HG03521 (cell line): ENCODE data around the gene SENP5.
"Not testable (repeated sequence)": the region's sequence is repeated elsewhere in the genome, so short reads cannot be mapped to it uniquely, and the experiment has no call there.

ENCODE experiments used
- ATAC-seq: cut with Tn5 transposase; IDR thresholded peaks from one replicate; pipeline ENCODE4 v1.9.1; 2021; ENCODE audit warnings: mild to moderate bottlenecking, moderate library complexity; ENCODE audit not compliant: unreplicated experiment

The SENP5 gene, protein sequence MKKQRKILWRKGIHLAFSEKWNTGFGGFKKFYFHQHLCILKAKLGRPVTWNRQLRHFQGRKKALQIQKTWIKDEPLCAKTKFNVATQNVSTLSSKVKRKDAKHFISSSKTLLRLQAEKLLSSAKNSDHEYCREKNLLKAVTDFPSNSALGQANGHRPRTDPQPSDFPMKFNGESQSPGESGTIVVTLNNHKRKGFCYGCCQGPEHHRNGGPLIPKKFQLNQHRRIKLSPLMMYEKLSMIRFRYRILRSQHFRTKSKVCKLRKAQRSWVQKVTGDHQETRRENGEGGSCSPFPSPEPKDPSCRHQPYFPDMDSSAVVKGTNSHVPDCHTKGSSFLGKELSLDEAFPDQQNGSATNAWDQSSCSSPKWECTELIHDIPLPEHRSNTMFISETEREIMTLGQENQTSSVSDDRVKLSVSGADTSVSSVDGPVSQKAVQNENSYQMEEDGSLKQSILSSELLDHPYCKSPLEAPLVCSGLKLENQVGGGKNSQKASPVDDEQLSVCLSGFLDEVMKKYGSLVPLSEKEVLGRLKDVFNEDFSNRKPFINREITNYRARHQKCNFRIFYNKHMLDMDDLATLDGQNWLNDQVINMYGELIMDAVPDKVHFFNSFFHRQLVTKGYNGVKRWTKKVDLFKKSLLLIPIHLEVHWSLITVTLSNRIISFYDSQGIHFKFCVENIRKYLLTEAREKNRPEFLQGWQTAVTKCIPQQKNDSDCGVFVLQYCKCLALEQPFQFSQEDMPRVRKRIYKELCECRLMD

GRCh38 chr3:196867507-196868296 lies at the start of gene SENP5:
SENP5 (plus strand) TSS chr3:196867920; CDS start chr3:196885182, 17,262 bp downstream.
- peak; percentile 90 for ATAC-seq

GRCh38 chr3:196821806-196822355 lies 45.8 kb upstream of the SENP5 start:
- ATAC-seq, result no peak

GRCh38 chr3:196829651-196830050 lies 38.1 kb upstream of the SENP5 start:
- ATAC-seq, result not testable (repeated sequence)

GRCh38 chr3:196835086-196835485 lies 32.6 kb upstream of the SENP5 start:
- ATAC-seq, result no peak

DNA sequence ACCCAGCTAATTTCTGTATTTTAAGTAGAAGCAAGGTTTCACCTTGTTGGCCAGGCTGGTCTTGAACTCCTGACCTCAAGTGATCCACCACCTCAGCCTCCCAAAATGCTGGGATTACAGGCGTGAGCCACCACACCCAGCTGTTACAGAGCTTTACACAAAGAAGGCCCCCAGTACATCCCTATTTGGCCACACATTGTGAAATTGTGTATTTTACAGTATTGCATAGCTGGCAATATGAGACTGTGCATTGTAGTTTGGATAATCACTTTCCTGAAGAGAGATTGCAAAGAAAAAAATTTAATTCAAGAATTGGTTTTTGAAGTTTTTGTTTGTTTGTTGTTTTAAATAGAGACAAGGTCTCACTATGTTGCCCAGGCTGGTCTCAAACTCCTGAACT lies 31.1 kb upstream of the SENP5 start:
- ATAC-seq, result not testable (repeated sequence)

DNA sequence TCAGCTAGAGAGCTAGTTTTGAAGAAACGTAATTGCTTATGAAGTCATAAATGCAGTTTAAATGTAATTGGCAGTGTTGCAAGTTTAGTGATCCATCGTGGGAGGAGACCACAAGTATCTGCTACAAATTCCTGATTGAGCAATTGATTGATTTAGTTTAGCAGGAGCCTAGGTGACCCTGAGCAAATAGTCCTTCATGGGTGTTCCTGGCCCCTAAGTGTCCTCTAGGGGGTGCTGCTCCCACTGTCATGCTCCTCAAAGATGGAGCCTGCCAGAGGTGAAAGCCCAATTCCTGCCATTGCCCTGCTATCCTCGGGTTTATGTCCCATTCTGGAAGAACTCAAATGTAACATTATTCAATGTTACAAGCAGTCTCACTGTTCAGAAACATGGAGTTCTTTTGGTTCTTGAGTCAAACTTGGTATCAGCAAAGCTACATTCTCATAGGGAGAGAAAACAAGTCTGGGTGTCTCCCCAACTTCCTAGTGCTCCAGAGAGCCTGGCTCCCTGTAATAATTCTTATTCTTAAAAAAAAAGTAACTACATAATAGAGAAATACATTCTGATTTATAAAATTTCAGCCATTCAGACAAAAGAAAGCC lies 29.8 kb upstream of the SENP5 start:
- ATAC-seq, result no peak

DNA sequence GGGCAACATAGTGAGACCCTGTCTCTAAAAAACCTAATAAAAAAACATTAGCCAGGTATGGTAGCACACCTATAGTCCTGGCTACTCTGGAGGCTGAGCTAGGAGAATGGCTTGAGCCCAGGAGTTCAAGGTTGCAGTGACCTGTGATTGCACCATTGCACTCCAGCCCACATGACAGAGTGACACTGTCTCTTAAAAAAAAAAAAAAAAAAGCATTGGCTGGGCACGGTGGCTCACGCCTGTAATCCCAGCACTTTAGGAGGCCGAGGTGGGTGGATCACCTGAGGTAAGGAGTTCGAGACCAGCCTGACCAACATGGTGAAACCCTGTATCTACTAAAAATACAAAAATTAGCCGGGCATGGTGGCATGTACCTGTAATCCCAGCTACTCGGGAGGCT lies 28.4 kb upstream of the SENP5 start:
- ATAC-seq, result not testable (repeated sequence)

- no peak for ATAC-seq
Measured at GRCh38 chr3:196842567-196843434, 24.9 kb upstream of the SENP5 start.

- no peak for ATAC-seq
Measured at GRCh38 chr3:196843435-196844110, 24.1 kb upstream of the SENP5 start.

GRCh38 chr3:196844235-196845219 lies 23.2 kb upstream of the SENP5 start:
- ATAC-seq, result not testable (repeated sequence)

DNA sequence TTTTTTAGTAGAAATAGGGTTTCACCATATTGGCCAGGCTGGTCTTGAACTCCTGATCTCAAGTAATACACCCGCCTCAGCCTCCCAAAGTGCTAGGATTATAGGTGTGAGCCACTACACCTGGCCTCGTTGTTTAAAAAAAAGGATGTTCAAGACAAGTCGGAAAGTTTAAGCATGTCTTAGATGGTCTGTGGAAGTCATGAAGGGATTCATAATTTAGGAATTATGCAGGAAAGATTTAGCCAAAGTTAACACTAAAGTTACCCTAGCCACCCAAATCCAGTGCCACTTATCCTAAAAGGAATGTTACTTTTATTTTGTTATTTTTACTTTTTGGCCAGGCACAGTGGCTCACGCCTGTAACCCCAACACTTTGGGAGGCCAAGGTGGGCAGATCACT lies 19.3 kb upstream of the SENP5 start:
- ATAC-seq, result not testable (repeated sequence)

GRCh38 chr3:196849180-196849741 lies 18.5 kb upstream of the SENP5 start:
- ATAC-seq, result no peak

GRCh38 chr3:196863000-196863399 lies 4.7 kb upstream of the SENP5 start:
- not testable (repeated sequence) for ATAC-seq

- no peak for ATAC-seq
Measured at GRCh38 chr3:196867155-196867506, 589 bp upstream of the SENP5 start.

- ATAC-seq, result peak; percentile 16
Measured at GRCh38 chr3:196868297-196868661, 559 bp downstream of the SENP5 start.

GRCh38 chr3:196872316-196872715 lies 4.6 kb downstream of the SENP5 start:
- ATAC-seq, result no peak

DNA sequence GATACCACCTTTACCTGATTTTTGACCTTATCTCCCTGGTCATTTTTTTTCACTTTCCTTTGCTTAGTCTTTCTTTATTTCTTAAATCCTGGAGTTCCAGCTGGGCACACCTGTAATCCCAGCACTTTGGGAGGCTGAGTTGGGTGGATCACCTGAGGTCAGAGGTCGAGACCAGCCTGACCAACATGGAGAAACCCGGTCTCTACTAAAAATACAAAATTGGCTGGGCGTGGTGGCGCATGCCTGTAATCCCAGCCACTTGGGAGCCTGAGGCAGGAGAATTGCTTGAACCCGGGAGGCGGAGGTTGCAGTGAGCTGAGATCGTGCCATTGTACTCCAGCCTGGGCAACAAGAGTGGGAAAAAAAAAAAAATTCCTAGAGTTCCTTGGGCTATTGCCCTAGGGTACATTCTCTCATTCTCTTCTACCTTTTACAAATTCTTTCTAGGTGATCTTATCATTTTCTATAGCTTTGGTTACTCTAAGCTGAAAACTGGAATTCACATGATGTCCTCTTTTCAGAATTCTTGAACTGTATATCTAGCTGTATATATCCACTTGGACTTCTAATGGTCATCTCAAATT lies 6.9 kb downstream of the SENP5 start:
- not testable (repeated sequence) for ATAC-seq
